ENCODE data around the gene FOXF2.
A peak's percentile ranks its signal among the peaks of the same experiment; 100 is the strongest.

Gene FOXF2

GRCh38 chr6:1382883-1383728 lies 6.3 kb upstream of the FOXF2 start:
- DNase-seq (ENCODE audit: low spot score) = no peak
- Mint-ChIP-seq H3K36me3 (ENCODE audit: low read depth) (peaks cover 3% of the 10 kb centered on the region), H3K4me3 (no peak overlapping the region), H3K27ac (no peak overlapping the region), H3K27me3 (ENCODE audit: low read depth) (peaks cover 78% of the 10 kb centered on the region), H3K4me1 (ENCODE audit: low read depth) (peaks cover 22% of the 10 kb centered on the region), H3K9me3 (no peaks in the 10 kb centered on the region)

- H3K36me3 Mint-ChIP-seq (ENCODE audit: low read depth) = peaks cover 3% of the 10 kb centered on the region
- H3K4me3 Mint-ChIP-seq = no peak overlapping the region
- H3K4me1 Mint-ChIP-seq (ENCODE audit: low read depth) = peaks cover 24% of the 10 kb centered on the region
Observed at GRCh38 chr6:1383729-1384548, 5.4 kb upstream of the FOXF2 start.

GRCh38 chr6:1384549-1385128 lies 4.7 kb upstream of the FOXF2 start:
- Mint-ChIP-seq H3K27ac (no peak overlapping the region), H3K4me1 (ENCODE audit: low read depth) (peaks cover 21% of the 10 kb centered on the region), H3K36me3 (ENCODE audit: low read depth) (peaks cover 3% of the 10 kb centered on the region), H3K4me3 (no peak overlapping the region), H3K9me3 (no peaks in the 10 kb centered on the region), H3K27me3 (ENCODE audit: low read depth) (peaks cover 80% of the 10 kb centered on the region)
- DNase-seq (ENCODE audit: low spot score) = no peak

More at GRCh38 chr6:1383729-1384548, 5.4 kb upstream of the FOXF2 start:
- H3K9me3 Mint-ChIP-seq = no peaks in the 10 kb centered on the region
- no peak overlapping the region for H3K27ac Mint-ChIP-seq
- H3K27me3 Mint-ChIP-seq (ENCODE audit: low read depth) = peaks cover 84% of the 10 kb centered on the region
- no peak for DNase-seq (ENCODE audit: low spot score)

- H3K4me3 Mint-ChIP-seq = peak overlapping the region; percentile 52
- peaks cover 15% of the 10 kb centered on the region for H3K4me1 Mint-ChIP-seq (ENCODE audit: low read depth)
- H3K27ac Mint-ChIP-seq = peak overlapping the region; percentile 75
- DNase-seq (ENCODE audit: low spot score) = no peak
- H3K36me3 Mint-ChIP-seq (ENCODE audit: low read depth) = peaks cover 5% of the 10 kb centered on the region
- peaks cover 76% of the 10 kb centered on the region for H3K27me3 Mint-ChIP-seq (ENCODE audit: low read depth)
- no peaks in the 10 kb centered on the region for H3K9me3 Mint-ChIP-seq
Observed at GRCh38 chr6:1385129-1386037, 4.0 kb upstream of the FOXF2 start.

GRCh38 chr6:1386038-1386709 lies 3.2 kb upstream of the FOXF2 start:
- DNase-seq (ENCODE audit: low spot score) = no peak
- Mint-ChIP-seq H3K27ac (no peak overlapping the region), H3K4me3 (no peak overlapping the region), H3K4me1 (ENCODE audit: low read depth) (peaks cover 11% of the 10 kb centered on the region), H3K27me3 (ENCODE audit: low read depth) (peaks cover 72% of the 10 kb centered on the region), H3K36me3 (ENCODE audit: low read depth) (peaks cover 5% of the 10 kb centered on the region), H3K9me3 (no peaks in the 10 kb centered on the region)

- DNase-seq (ENCODE audit: low spot score) = no peak
- H3K36me3 Mint-ChIP-seq (ENCODE audit: low read depth) = peaks cover 5% of the 10 kb centered on the region
- peaks cover 12% of the 10 kb centered on the region for H3K4me1 Mint-ChIP-seq (ENCODE audit: low read depth)
- H3K27ac Mint-ChIP-seq = no peak overlapping the region
- H3K9me3 Mint-ChIP-seq = no peaks in the 10 kb centered on the region
- H3K27me3 Mint-ChIP-seq (ENCODE audit: low read depth) = peaks cover 81% of the 10 kb centered on the region
- H3K4me3 Mint-ChIP-seq = no peak overlapping the region
Observed at GRCh38 chr6:1387538-1387875, 1.9 kb upstream of the FOXF2 start.

- Mint-ChIP-seq H3K4me3 (no peak overlapping the region), H3K27me3 (ENCODE audit: low read depth) (peaks cover 78% of the 10 kb centered on the region), H3K4me1 (ENCODE audit: low read depth) (peaks cover 12% of the 10 kb centered on the region), H3K36me3 (ENCODE audit: low read depth) (peaks cover 5% of the 10 kb centered on the region), H3K9me3 (no peaks in the 10 kb centered on the region), H3K27ac (no peak overlapping the region)
- DNase-seq (ENCODE audit: low spot score) = no peak
Observed at GRCh38 chr6:1387876-1388629, 1.3 kb upstream of the FOXF2 start.

- H3K36me3 Mint-ChIP-seq (ENCODE audit: low read depth) = peaks cover 5% of the 10 kb centered on the region
- no peak overlapping the region for H3K27ac Mint-ChIP-seq
- H3K4me1 Mint-ChIP-seq (ENCODE audit: low read depth) = peaks cover 12% of the 10 kb centered on the region
- DNase-seq (ENCODE audit: low spot score) = no peak
- peaks cover 76% of the 10 kb centered on the region for H3K27me3 Mint-ChIP-seq (ENCODE audit: low read depth)
- H3K9me3 Mint-ChIP-seq = no peaks in the 10 kb centered on the region
- H3K4me3 Mint-ChIP-seq = peak overlapping the region; percentile 49
Observed at GRCh38 chr6:1388630-1389368, 577 bp upstream of the FOXF2 start.

- H3K27ac Mint-ChIP-seq = no peak overlapping the region
- no peak for DNase-seq (ENCODE audit: low spot score)
- peaks cover 3% of the 10 kb centered on the region for H3K36me3 Mint-ChIP-seq (ENCODE audit: low read depth)
- H3K4me1 Mint-ChIP-seq (ENCODE audit: low read depth) = peaks cover 8% of the 10 kb centered on the region
- H3K27me3 Mint-ChIP-seq (ENCODE audit: low read depth) = peaks cover 79% of the 10 kb centered on the region
- H3K4me3 Mint-ChIP-seq = peak overlapping the region; percentile 69
- H3K9me3 Mint-ChIP-seq = no peaks in the 10 kb centered on the region
Observed at GRCh38 chr6:1390133-1390945, 963 bp downstream of the FOXF2 start.

GRCh38 chr6:1390946-1391799 lies 1.8 kb downstream of the FOXF2 start:
- DNase-seq (ENCODE audit: low spot score) = no peak
- peaks cover 2% of the 10 kb centered on the region for H3K36me3 Mint-ChIP-seq (ENCODE audit: low read depth)
- no peak overlapping the region for H3K27ac Mint-ChIP-seq
- peaks cover 6% of the 10 kb centered on the region for H3K4me1 Mint-ChIP-seq (ENCODE audit: low read depth)
- H3K27me3 Mint-ChIP-seq (ENCODE audit: low read depth) = peaks cover 79% of the 10 kb centered on the region
- no peaks in the 10 kb centered on the region for H3K9me3 Mint-ChIP-seq
- no peak overlapping the region for H3K4me3 Mint-ChIP-seq

All from T-helper 2 cell treated with Interferon-gamma antibody and Interleukin-4, amounts not matched to agents 5 μg/mL and 100 μg/mL, for 36 hours (primary cell).